ENCODE data around the gene ANXA6.

DNA sequence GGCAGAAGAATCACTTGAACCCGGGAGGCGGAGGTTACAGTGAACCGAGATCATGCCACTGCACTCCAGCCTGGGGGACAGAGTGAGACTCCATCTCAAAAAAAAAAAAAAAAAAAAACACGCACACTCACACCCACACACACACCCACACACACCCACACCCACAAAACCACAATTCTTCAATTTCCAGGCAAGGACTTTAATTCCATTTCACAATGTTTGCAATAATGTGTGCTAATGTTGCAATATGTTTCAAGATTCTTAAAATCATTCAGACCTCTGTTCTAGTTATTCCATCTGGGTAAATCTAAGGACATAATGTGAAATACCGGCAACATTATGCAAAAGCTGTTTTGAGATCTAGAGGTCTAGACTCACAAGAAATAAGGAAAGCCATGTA lies 38.0 kb upstream of the ANXA6 start:
- TF ChIP-seq EP300 (IDR thresholded peaks at IDR 0.05) = no peak
- TF ChIP-seq POLR2A (IDR thresholded peaks at IDR 0.05) = no peak
- TF ChIP-seq, protein P1, sequence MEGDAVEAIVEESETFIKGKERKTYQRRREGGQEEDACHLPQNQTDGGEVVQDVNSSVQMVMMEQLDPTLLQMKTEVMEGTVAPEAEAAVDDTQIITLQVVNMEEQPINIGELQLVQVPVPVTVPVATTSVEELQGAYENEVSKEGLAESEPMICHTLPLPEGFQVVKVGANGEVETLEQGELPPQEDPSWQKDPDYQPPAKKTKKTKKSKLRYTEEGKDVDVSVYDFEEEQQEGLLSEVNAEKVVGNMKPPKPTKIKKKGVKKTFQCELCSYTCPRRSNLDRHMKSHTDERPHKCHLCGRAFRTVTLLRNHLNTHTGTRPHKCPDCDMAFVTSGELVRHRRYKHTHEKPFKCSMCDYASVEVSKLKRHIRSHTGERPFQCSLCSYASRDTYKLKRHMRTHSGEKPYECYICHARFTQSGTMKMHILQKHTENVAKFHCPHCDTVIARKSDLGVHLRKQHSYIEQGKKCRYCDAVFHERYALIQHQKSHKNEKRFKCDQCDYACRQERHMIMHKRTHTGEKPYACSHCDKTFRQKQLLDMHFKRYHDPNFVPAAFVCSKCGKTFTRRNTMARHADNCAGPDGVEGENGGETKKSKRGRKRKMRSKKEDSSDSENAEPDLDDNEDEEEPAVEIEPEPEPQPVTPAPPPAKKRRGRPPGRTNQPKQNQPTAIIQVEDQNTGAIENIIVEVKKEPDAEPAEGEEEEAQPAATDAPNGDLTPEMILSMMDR (IDR thresholded peaks at IDR 0.05) = no peak

Data from suprapubic skin (tissue), 3 donors.